Common myeloid progenitor, CD34-positive (primary cell): ENCODE results near the gene GALNT14.

ENCODE experiments used
- CTCF ChIA-PET: fragments of 350-600 bp; sonication (Branson Sonifier 250); formaldehyde crosslinking; loops from one replicate; lab custom pipeline; 2021; ENCODE audit warnings: antibody characterized with exemption; lab: Charles Lee
- POLR2A ChIA-PET: fragments of 350-600 bp; sonication (Branson Sonifier 250); formaldehyde crosslinking; loops from one replicate; lab custom pipeline; 2021; ENCODE audit warnings: antibody characterized with exemption; lab: Charles Lee
- DNase-seq, 3 donors: peaks; one replicate each; pipeline versions ENCODE4 v3.0.0 to v3.0.0-alpha.2; 2013
- H3K27ac ChIP-seq, 2 experiments: 1 replicate in 1 of 2; 2 replicates in 1 of 2; pipeline ENCODE4 v1.7.0; 2013; ENCODE audit warnings: inconsistent platforms in 2 of 2, low read length in 2 of 2, mild to moderate bottlenecking in 2 of 2, low read depth in 1 of 2, moderate library complexity in 1 of 2; ENCODE audit not compliant: severe bottlenecking in 2 of 2, insufficient read depth in 1 of 2, poor library complexity in 1 of 2
- H3K27me3 ChIP-seq, 5 experiments: replicated peaks in 2 of 5; 1 replicate in 3 of 5; 2 replicates in 2 of 5; pipeline versions ENCODE4 v1.6.1 to v1.7.0; 2013; ENCODE audit warnings: low read length in 4 of 5, mild to moderate bottlenecking in 2 of 5, moderate library complexity in 2 of 5, inconsistent platforms in 1 of 5; ENCODE audit not compliant: insufficient read depth in 5 of 5, control insufficient read depth in 4 of 5
- H3K36me3 ChIP-seq, 4 experiments: 1 replicate in 2 of 4; 2 replicates in 2 of 4; pipeline versions ENCODE4 v1.6.1 to v1.7.0; 2013; ENCODE audit warnings: low read length in 3 of 4, control low read depth in 1 of 4, mild to moderate bottlenecking in 1 of 4; ENCODE audit not compliant: control insufficient read depth in 4 of 4, insufficient read depth in 4 of 4
- H3K4me1 ChIP-seq, 4 experiments: 1 replicate in 3 of 4; 2 replicates in 1 of 4; pipeline versions ENCODE4 v1.6.1 to v1.7.1; 2013; ENCODE audit warnings: low read length in 3 of 4, mild to moderate bottlenecking in 3 of 4, control low read depth in 1 of 4, inconsistent platforms in 1 of 4, moderate library complexity in 1 of 4; ENCODE audit not compliant: control insufficient read depth in 4 of 4, insufficient read depth in 4 of 4; ENCODE audit errors: control extremely low read depth in 1 of 4
- H3K4me3 ChIP-seq, 7 experiments: 1 replicate in 4 of 7; 2 replicates in 3 of 7; pipeline versions ENCODE4 v1.5.1 to v1.7.0; 2013; ENCODE audit warnings: mild to moderate bottlenecking in 7 of 7, low read length in 6 of 7, moderate library complexity in 6 of 7, inconsistent platforms in 2 of 7, low read depth in 2 of 7, control low read depth in 1 of 7; ENCODE audit not compliant: insufficient read depth in 4 of 7, control insufficient read depth in 1 of 7; ENCODE audit errors: extremely low read depth in 1 of 7
- H3K9me3 ChIP-seq, 5 experiments: 1 replicate in 4 of 5; 2 replicates in 1 of 5; pipeline versions ENCODE4 v1.6.1 to v1.7.1; 2013; ENCODE audit warnings: low read length in 4 of 5, mild to moderate bottlenecking in 2 of 5, inconsistent platforms in 1 of 5, low read depth in 1 of 5, moderate library complexity in 1 of 5; ENCODE audit not compliant: control insufficient read depth in 4 of 5, insufficient read depth in 2 of 5; ENCODE audit errors: control extremely low read depth in 1 of 5
- WGBS: methylation state at CpG from one replicate; pipeline ENCODE4 v1.1.5; 2013; ENCODE audit not compliant: insufficient coverage; 5-methylcytosine and 5-hydroxymethylcytosine counted together

The GALNT14 gene

GRCh38 chr2:30862054-30862651 is 276.1 kb downstream of the GALNT14 start:
- no peak overlapping the region for H3K27ac ChIP-seq
- WGBS, result 91% methylated on average over 2 of the region's 3 CpGs
- ChIA-PET POLR2A (no interaction called here), CTCF (interaction anchor here (0.7 to 8.2 kb wide), 21 partner anchors 10 to 469 kb away, joined by 3 to 105 read pairs (median 5); no protein-coding TSS in a partner anchor)
- peaks cover 0 to 6% (median 0%) of the 10 kb centered on the region in 5 experiments for H3K27me3 ChIP-seq
- H3K4me1 ChIP-seq, result peaks cover 6 to 20% (median 14%) of the 10 kb centered on the region in 4 experiments
- peak; percentile 82 to 91 (median 87) for DNase-seq
- no peak overlapping the region for H3K4me3 ChIP-seq
- no peaks in the 10 kb centered on the region for H3K36me3 ChIP-seq
- no peaks in the 10 kb centered on the region for H3K9me3 ChIP-seq

- 95% methylated on average over 4 of the region's 4 CpGs for WGBS
- ChIA-PET POLR2A (no interaction called here), CTCF (interaction anchor here (0.8 to 8.2 kb wide), 10 partner anchors 16 to 471 kb away, joined by 3 to 105 read pairs (median 6); partner anchors contain the start of gene GALNT14)
- no peak for DNase-seq
- peaks cover 0 to 6% (median 2%) of the 10 kb centered on the region in 4 experiments for H3K4me1 ChIP-seq
- peaks cover 0 to 6% (median 0%) of the 10 kb centered on the region in 5 experiments for H3K27me3 ChIP-seq
- H3K9me3 ChIP-seq, result no peaks in the 10 kb centered on the region
- no peak overlapping the region for H3K4me3 ChIP-seq
- no peak overlapping the region for H3K27ac ChIP-seq
- H3K36me3 ChIP-seq, result no peaks in the 10 kb centered on the region
These were observed 277.5 kb downstream of the GALNT14 start for GRCh38 chr2:30860726-30861125.
